Neural cell (in vitro differentiated cells): ENCODE results near the gene STXBP5. TPM values are rescaled to one million over a fixed set of nuclear protein-coding genes. Genes with fewer than 3 reads are reported as not detected.

Source experiments
- H2AFZ ChIP-seq: fragments of 200-600, 300-800 bp; sonication (generic), shearing (Covaris generic); 2 replicates; pipeline ENCODE4 v1.6.0; 2014; ENCODE audit warnings: low read depth, mild to moderate bottlenecking, antibody characterized with exemption, low read length, moderate library complexity
- H3F3A ChIP-seq: fragments of 200-600 bp; shearing (Covaris generic); 2 replicates; pipeline ENCODE4 v1.6.1; 2016; ENCODE audit warnings: mild to moderate bottlenecking, moderate library complexity, mixed read lengths, antibody characterized with exemption, low read length; ENCODE audit not compliant: insufficient read depth, poor library complexity, severe bottlenecking
- H3K27ac ChIP-seq: fragments of 200-600, 300-800 bp; sonication (generic), shearing (Covaris generic); 2 replicates; pipeline ENCODE4 v1.5.1; 2014; ENCODE audit warnings: mild to moderate bottlenecking, low read length, moderate library complexity
- H3K27me3 ChIP-seq: fragments of 300-800, 200-600 bp; sonication (generic), shearing (Covaris generic); 2 replicates; pipeline ENCODE4 v1.6.0; 2014; ENCODE audit warnings: mild to moderate bottlenecking, low read depth, low read length, moderate library complexity; ENCODE audit not compliant: insufficient read depth
- H3K36me3 ChIP-seq: fragments of 300-800, 200-600 bp; sonication (generic), shearing (Covaris generic); 2 replicates; pipeline ENCODE4 v1.5.1; 2014; ENCODE audit warnings: mild to moderate bottlenecking, antibody characterized with exemption, low read length, moderate library complexity; ENCODE audit not compliant: insufficient read depth
- H3K4me2 ChIP-seq: fragments of 300-800, 200-600 bp; sonication (generic), shearing (Covaris generic); 2 replicates; pipeline ENCODE4 v1.6.0; 2014; ENCODE audit warnings: mild to moderate bottlenecking, low read length
- H3K4me3 ChIP-seq: fragments of 300-800, 200-600 bp; sonication (generic), shearing (Covaris generic); 2 replicates; pipeline ENCODE4 v1.5.1; 2014; ENCODE audit warnings: mild to moderate bottlenecking, low read length, moderate library complexity
- H3K79me2 ChIP-seq: fragments of 200-600 bp; shearing (Covaris generic); replicated peaks from 2 replicates; pipeline ENCODE4 v1.6.0; 2014; ENCODE audit warnings: mild to moderate bottlenecking, low read length, moderate library complexity; ENCODE audit not compliant: insufficient read depth
- H3K9ac ChIP-seq: fragments of 300-800, 200-600 bp; sonication (generic), shearing (Covaris generic); 2 replicates; pipeline ENCODE4 v1.6.1; 2016; ENCODE audit warnings: mild to moderate bottlenecking, low read length, mixed read lengths
- H3K9me2 ChIP-seq: fragments of 200-600 bp; shearing (Covaris generic); 2 replicates; pipeline ENCODE4 v1.6.1; 2016; ENCODE audit warnings: mild to moderate bottlenecking, low read length, mixed read lengths; ENCODE audit not compliant: insufficient read depth
- H3K9me3 ChIP-seq: fragments of 200-600, 300-800 bp; sonication (generic), shearing (Covaris generic); 2 replicates; pipeline ENCODE4 v1.6.1; 2016; ENCODE audit warnings: mild to moderate bottlenecking, mixed run types, low read length, moderate library complexity, mixed read lengths
- H4K20me1 ChIP-seq: fragments of 200-600 bp; shearing (Covaris generic); 2 replicates; pipeline ENCODE4 v1.6.1; 2016; ENCODE audit warnings: mild to moderate bottlenecking, mixed run types; ENCODE audit not compliant: insufficient read depth
- CTCF ChIP-seq: fragments of 450-650 bp; IDR thresholded peaks from 2 replicates; pipeline ENCODE4 v1.5.1; 2014; ENCODE audit warnings: antibody characterized with exemption, mild to moderate bottlenecking, moderate library complexity; ENCODE audit not compliant: poor library complexity, severe bottlenecking
- EP300 ChIP-seq: fragments of 450-650 bp; conservative IDR thresholded peaks from 2 replicates; pipeline ENCODE4 v1.6.1; 2014; ENCODE audit warnings: antibody characterized with exemption, mild to moderate bottlenecking, moderate library complexity; ENCODE audit not compliant: poor library complexity, severe bottlenecking
- EZH2 ChIP-seq: fragments of 200-600, 300-800 bp; shearing (Covaris generic), sonication (generic); IDR thresholded peaks from 2 replicates; pipeline ENCODE4 v1.6.1; 2014; ENCODE audit warnings: antibody characterized with exemption, low read length, borderline replicate concordance, mild to moderate bottlenecking; ENCODE audit not compliant: insufficient read depth, poor library complexity, severe bottlenecking
- MXI1 ChIP-seq: fragments of 450-650 bp; conservative IDR thresholded peaks from 2 replicates; pipeline ENCODE4 v1.6.1; 2014; ENCODE audit warnings: antibody characterized with exemption, mild to moderate bottlenecking; ENCODE audit not compliant: poor library complexity, severe bottlenecking
- POLR2AphosphoS5 ChIP-seq: IDR thresholded peaks from 2 replicates; pipeline ENCODE4 v1.6.1; 2012
- RAD21 ChIP-seq: fragments of 450-650 bp; conservative IDR thresholded peaks from 2 replicates; pipeline ENCODE4 v1.6.1; 2014; ENCODE audit warnings: antibody characterized with exemption, mild to moderate bottlenecking, moderate library complexity
- REST ChIP-seq: IDR thresholded peaks from 2 replicates; pipeline ENCODE4 v1.6.1; 2012; ENCODE audit warnings: borderline replicate concordance
- SMC3 ChIP-seq: fragments of 450-650 bp; conservative IDR thresholded peaks from 2 replicates; pipeline ENCODE4 v1.6.1; 2014; ENCODE audit warnings: antibody characterized with exemption, mild to moderate bottlenecking, moderate library complexity; ENCODE audit not compliant: poor library complexity
- TAF1 ChIP-seq: IDR thresholded peaks from 2 replicates; pipeline ENCODE4 v1.6.1; 2012; ENCODE audit warnings: low read depth
- polyA plus RNA-seq: library from polyadenylated mRNA; depleted of rRNA; stranded (reverse); fragments of >200 nt; gene quantifications from 2 replicates; pipeline ENCODE4 v1.2.3, GENCODE V29; 2014

STXBP5 gene
- polyA plus RNA-seq, 1 donor from 2014 or later = 56.4 TPM

GRCh38 chr6:147219463-147219862, 15.2 kb downstream of the STXBP5 start:
- Histone ChIP-seq H3K4me3 (no peak overlapping the region), H3K9me3 (no peaks in the 10 kb centered on the region), H3K79me2 (peaks cover 8% of the 10 kb centered on the region), H3K9ac (no peak overlapping the region), H4K20me1 (no peaks in the 10 kb centered on the region), H3K27me3 (no peaks in the 10 kb centered on the region), H2AFZ (no peak overlapping the region), H3K4me2 (no peak overlapping the region), H3K9me2 (no peaks in the 10 kb centered on the region), H3K27ac (no peak overlapping the region), H3K36me3 (peaks cover 7% of the 10 kb centered on the region), H3F3A (no peaks in the 10 kb centered on the region)
- TF ChIP-seq EZH2 (no peak), SMC3 (no peak), REST (no peak)

GRCh38 chr6:147220345-147220744, 16.1 kb downstream of the STXBP5 start:
- TF ChIP-seq EP300 (no peak), CTCF (no peak), POLR2AphosphoS5 (no peak), TAF1 (no peak), SMC3 (no peak), RAD21 (no peak), EZH2 (no peak), MXI1 (no peak), REST (no peak)
- Histone ChIP-seq H3K27me3 (no peaks in the 10 kb centered on the region), H3K9ac (no peak overlapping the region), H4K20me1 (no peaks in the 10 kb centered on the region), H3K4me3 (no peak overlapping the region), H3K9me3 (no peaks in the 10 kb centered on the region), H3K4me2 (no peak overlapping the region), H3F3A (no peaks in the 10 kb centered on the region), H3K27ac (no peak overlapping the region), H3K9me2 (no peaks in the 10 kb centered on the region), H3K36me3 (peaks cover 7% of the 10 kb centered on the region), H2AFZ (no peak overlapping the region), H3K79me2 (peaks cover 8% of the 10 kb centered on the region)
